PFSK-1 (cell line): ENCODE measurements around the gene LINC01488.

Experiments used
- FOXP2 ChIP-seq: optimal IDR thresholded peaks from 2 replicates; pipeline ENCODE3; 2011; ENCODE audit warnings: borderline replicate concordance, control low read depth, inconsistent platforms; ENCODE audit not compliant: insufficient read depth; ENCODE audit errors: extremely low read length, extremely low read depth
- POLR2AphosphoS5 ChIP-seq: IDR thresholded peaks from 2 replicates; pipeline ENCODE4 v1.6.1; 2012; ENCODE audit warnings: low read depth, mild to moderate bottlenecking, control low read depth, low read length, moderate library complexity
- REST ChIP-seq, 2 experiments: IDR thresholded peaks; 2 replicates each; pipeline versions ENCODE4 v1.6.1 to v1.8.0; 2011 to 2012; ENCODE audit warnings: low read depth in 2 of 2, low read length in 2 of 2, control low read depth in 1 of 2, inconsistent platforms in 1 of 2, mild to moderate bottlenecking in 1 of 2, moderate library complexity in 1 of 2; ENCODE audit not compliant: insufficient read depth in 1 of 2
- SIN3A ChIP-seq: IDR thresholded peaks from 2 replicates; pipeline ENCODE4 v1.6.1; 2012; ENCODE audit warnings: mild to moderate bottlenecking, low read length, moderate library complexity, borderline replicate concordance; ENCODE audit not compliant: insufficient read depth
- TAF1 ChIP-seq: IDR thresholded peaks from 2 replicates; pipeline ENCODE4 v1.6.1; 2012; ENCODE audit warnings: low read length, control low read depth, borderline replicate concordance; ENCODE audit not compliant: insufficient read depth

LINC01488 gene

GRCh38 chr11:69504127-69504526 lies 22.7 kb downstream of the LINC01488 start:
- TF ChIP-seq TAF1 (no peak), SIN3A (no peak), POLR2AphosphoS5 (no peak), FOXP2 (no peak), REST (IDR thresholded peaks at IDR 0.05; ENCODE audit: insufficient read depth in 1 of 2, low read depth in 2 of 2, low read length in 2 of 2) (no peak)

GRCh38 chr11:69504576-69505335 lies 23.3 kb downstream of the LINC01488 start:
- TF ChIP-seq TAF1 (no peak), POLR2AphosphoS5 (no peak), FOXP2 (no peak), REST (IDR thresholded peaks at IDR 0.05; ENCODE audit: insufficient read depth in 1 of 2, low read depth in 2 of 2, low read length in 2 of 2) (no peak)

- no peak for TF ChIP-seq FOXP2
- TF ChIP-seq REST (IDR thresholded peaks at IDR 0.05; ENCODE audit: insufficient read depth in 1 of 2, low read depth in 2 of 2, low read length in 2 of 2): no peak
- TF ChIP-seq SIN3A: no peak
- no peak for TF ChIP-seq POLR2AphosphoS5
- TF ChIP-seq TAF1: no peak
Measured at GRCh38 chr11:69508974-69509373, 27.5 kb downstream of the LINC01488 start.

GRCh38 chr11:69509381-69509780 lies 27.9 kb downstream of the LINC01488 start:
- TF ChIP-seq TAF1 (no peak), FOXP2 (no peak), REST (IDR thresholded peaks at IDR 0.05; ENCODE audit: insufficient read depth in 1 of 2, low read depth in 2 of 2, low read length in 2 of 2) (no peak), SIN3A (no peak), POLR2AphosphoS5 (no peak)
